GM12873 (cell line): ENCODE results near the gene AFAP1L2.

Experiments
- CTCF ChIP-seq: IDR thresholded peaks from 2 replicates; pipeline ENCODE4 v1.5.1; 2012; ENCODE audit warnings: low read depth, mild to moderate bottlenecking, moderate library complexity, low read length, control low read depth; ENCODE audit not compliant: insufficient read depth; ENCODE audit errors: missing control alignments

The AFAP1L2 gene

GRCh38 chr10:114320249-114321116 lies 83.8 kb downstream of the AFAP1L2 start:
- no peak for TF ChIP-seq CTCF

- no peak for TF ChIP-seq CTCF
These were observed 84.7 kb downstream of the AFAP1L2 start for GRCh38 chr10:114319406-114320248.

- no peak for TF ChIP-seq CTCF
These were observed 87.6 kb downstream of the AFAP1L2 start for GRCh38 chr10:114316744-114317143.

GRCh38 chr10:114315566-114316420 lies 88.5 kb downstream of the AFAP1L2 start:
- no peak for TF ChIP-seq CTCF

- no peak for TF ChIP-seq CTCF
These were observed 90.4 kb downstream of the AFAP1L2 start for GRCh38 chr10:114313866-114314265.

- no peak for TF ChIP-seq CTCF
These were observed 91.2 kb downstream of the AFAP1L2 start for GRCh38 chr10:114313139-114313538.
